Pulmonary artery endothelial cell (primary cell): ENCODE results near the gene CLPTM1L. TPM values are rescaled to one million over a fixed set of nuclear protein-coding genes. Genes with fewer than 3 reads are reported as not detected.
"Not testable (repeated sequence)": the region's sequence is repeated elsewhere in the genome, so short reads cannot be mapped to it uniquely, and the experiment has no call there.

Experiments
- DNase-seq: peaks from one replicate; pipeline ENCODE4 v3.0.0-alpha.2; 2011; ENCODE audit warnings: low read depth, low spot score
- total RNA-seq: library from RNA; depleted of rRNA; stranded (reverse); fragments of >200 nt; gene quantifications from 2 replicates; pipeline ENCODE4 v1.2.3, GENCODE V29; 2014

Gene CLPTM1L
- total RNA-seq, 1 donor from 2014 or later: 343 TPM

GRCh38 chr5:1381370-1382247 is 36.7 kb upstream of the CLPTM1L start:
- DNase-seq: no peak

- no peak for DNase-seq
Measured at GRCh38 chr5:1380910-1381309, 36.0 kb upstream of the CLPTM1L start.

- DNase-seq: no peak
Measured at GRCh38 chr5:1380011-1380817, 35.3 kb upstream of the CLPTM1L start.

- DNase-seq: no peak
Measured at GRCh38 chr5:1378866-1379659, 34.2 kb upstream of the CLPTM1L start.

GRCh38 chr5:1378096-1378495 is 33.2 kb upstream of the CLPTM1L start:
- DNase-seq: no peak

- DNase-seq: no peak
Measured at GRCh38 chr5:1376981-1377380, 32.1 kb upstream of the CLPTM1L start.

GRCh38 chr5:1375871-1376810 is 31.2 kb upstream of the CLPTM1L start:
- DNase-seq: no peak

- DNase-seq: no peak
Measured at GRCh38 chr5:1374679-1375055, 29.8 kb upstream of the CLPTM1L start.

- DNase-seq: no peak
Measured at GRCh38 chr5:1374030-1374678, 29.3 kb upstream of the CLPTM1L start.

- not testable (repeated sequence) for DNase-seq
Measured at GRCh38 chr5:1371972-1372342, 27.1 kb upstream of the CLPTM1L start.

- DNase-seq: no peak
Measured at GRCh38 chr5:1371218-1371971, 26.5 kb upstream of the CLPTM1L start.

- no peak for DNase-seq
Measured at GRCh38 chr5:1370006-1370405, 25.1 kb upstream of the CLPTM1L start.

GRCh38 chr5:1368756-1369155 is 23.9 kb upstream of the CLPTM1L start:
- DNase-seq: no peak

GRCh38 chr5:1368236-1368635 is 23.3 kb upstream of the CLPTM1L start:
- DNase-seq: no peak

- no peak for DNase-seq
Measured at GRCh38 chr5:1367149-1367548, 22.2 kb upstream of the CLPTM1L start.

GRCh38 chr5:1366514-1366913 is 21.6 kb upstream of the CLPTM1L start:
- DNase-seq: no peak

GRCh38 chr5:1364211-1364610 is 19.3 kb upstream of the CLPTM1L start:
- DNase-seq: no peak

GRCh38 chr5:1363581-1363980 is 18.7 kb upstream of the CLPTM1L start:
- no peak for DNase-seq

- no peak for DNase-seq
Measured at GRCh38 chr5:1363160-1363559, 18.3 kb upstream of the CLPTM1L start.
